Endodermal cell (in vitro differentiated cells): ENCODE data around the gene KIAA1217. TPM values are rescaled to one million over a fixed set of nuclear protein-coding genes. Genes with fewer than 3 reads are reported as not detected.

Source experiments
- DNase-seq: peaks from one replicate; pipeline ENCODE4 v3.0.0-alpha.2; 2017
- H3K27ac ChIP-seq: 2 replicates; pipeline ENCODE4 v1.5.1; 2013; ENCODE audit warnings: mild to moderate bottlenecking, low read depth, low read length, moderate library complexity
- H3K27me3 ChIP-seq: 2 replicates; pipeline ENCODE4 v1.6.1; 2013; ENCODE audit warnings: mild to moderate bottlenecking, low read length, moderate library complexity; ENCODE audit not compliant: insufficient read depth, control insufficient read depth, poor library complexity, severe bottlenecking
- H3K36me3 ChIP-seq: 2 replicates; pipeline ENCODE4 v1.7.0; 2013; ENCODE audit warnings: mild to moderate bottlenecking, low read length, moderate library complexity; ENCODE audit not compliant: control insufficient read depth, insufficient read depth
- H3K4me1 ChIP-seq: one replicate; pipeline ENCODE4 v1.7.0; 2013; ENCODE audit warnings: low read length; ENCODE audit not compliant: control insufficient read depth, insufficient read depth
- H3K4me3 ChIP-seq: 2 replicates; pipeline ENCODE4 v1.5.1; 2013; ENCODE audit warnings: mild to moderate bottlenecking, low read length, moderate library complexity
- H3K9ac ChIP-seq: 2 replicates; pipeline ENCODE4 v1.6.1; 2013; ENCODE audit warnings: mild to moderate bottlenecking, low read length, moderate library complexity; ENCODE audit not compliant: poor library complexity, severe bottlenecking; ENCODE audit errors: extremely low read depth
- H3K9me3 ChIP-seq: 2 replicates; pipeline ENCODE4 v1.6.1; 2013; ENCODE audit warnings: mild to moderate bottlenecking, low read length, moderate library complexity; ENCODE audit not compliant: control insufficient read depth
- H3K27ac Mint-ChIP-seq: 2 replicates; pipeline ENCODE4 v1.8.0; 2020; ENCODE audit warnings: mixed read lengths
- H3K27me3 Mint-ChIP-seq: 2 replicates; pipeline ENCODE4 v1.8.0; 2021; ENCODE audit warnings: mild to moderate bottlenecking, mixed read lengths; ENCODE audit not compliant: insufficient read depth
- H3K36me3 Mint-ChIP-seq: 2 replicates; pipeline ENCODE4 v1.8.0; 2020; ENCODE audit warnings: low read depth, mixed read lengths
- H3K4me1 Mint-ChIP-seq: 2 replicates; pipeline ENCODE4 v1.8.0; 2020; ENCODE audit warnings: mixed read lengths
- H3K4me3 Mint-ChIP-seq: 2 replicates; pipeline ENCODE4 v1.8.0; 2020; ENCODE audit warnings: mild to moderate bottlenecking, moderate library complexity, mixed read lengths
- H3K9me3 Mint-ChIP-seq: 2 replicates; pipeline ENCODE4 v1.8.0; 2020; ENCODE audit warnings: mild to moderate bottlenecking, mixed read lengths
- CTCF ChIP-seq: fragments of 200-600 bp; sonication (generic); conservative IDR thresholded peaks from 2 replicates; pipeline ENCODE4 v1.5.0; 2021; ENCODE audit warnings: antibody characterized with exemption, mild to moderate bottlenecking
- WGBS, 2 experiments: methylation state at CpG; one replicate each; pipeline versions ENCODE4 v1.1.5 to v1.1.7; 2013; ENCODE audit warnings: missing lambda C conversion rate in 2 of 2, mixed read lengths in 1 of 2; ENCODE audit not compliant: insufficient coverage in 1 of 2, insufficient read length in 1 of 2; 5-methylcytosine and 5-hydroxymethylcytosine counted together
- total RNA-seq, 2 donors: library from RNA; stranded (reverse); fragmentation: NEBNext Ultra II Directional in 1 of 2; extraction: Animal tissue kit (Norgen Biotek cat#: 25700) in 1 of 2; gene quantifications; 2 replicates in 1 of 2; 3 replicates in 1 of 2; pipeline ENCODE4 v1.2.1, GENCODE V29; 2021

Gene KIAA1217
- total RNA-seq, 2 donors from 2014 or later = 25.4 to 27.2 TPM

GRCh38 chr10:24475598-24475997 lies 266.7 kb downstream of the KIAA1217 start:
- peaks cover 21% of the 10 kb centered on the region for H3K36me3 ChIP-seq
- no peak overlapping the region for H3K27ac Mint-ChIP-seq
- H3K9ac ChIP-seq = no peak overlapping the region
- no peak overlapping the region for H3K4me3 ChIP-seq
- DNase-seq = no peak
- WGBS, 2 experiments = 91 to 100% methylated on average over 2 to 3 of the region's 3 CpGs
- H3K4me3 Mint-ChIP-seq = no peak overlapping the region
- TF ChIP-seq CTCF = no peak
- H3K4me1 Mint-ChIP-seq = no peaks in the 10 kb centered on the region
- H3K27me3 Mint-ChIP-seq = peaks cover 12% of the 10 kb centered on the region
- H3K9me3 Mint-ChIP-seq = peaks cover 34% of the 10 kb centered on the region
- no peak overlapping the region for H3K27ac ChIP-seq
- H3K27me3 ChIP-seq = no peaks in the 10 kb centered on the region
- peaks cover 46% of the 10 kb centered on the region for H3K36me3 Mint-ChIP-seq
- peaks cover 3% of the 10 kb centered on the region for H3K4me1 ChIP-seq
- H3K9me3 ChIP-seq = peaks cover 25% of the 10 kb centered on the region

- Histone ChIP-seq H3K27ac (no peak overlapping the region), H3K9ac (no peak overlapping the region), H3K4me1 (no peaks in the 10 kb centered on the region), H3K4me3 (no peak overlapping the region), H3K36me3 (peaks cover 21% of the 10 kb centered on the region), H3K9me3 (peaks cover 25% of the 10 kb centered on the region), H3K27me3 (no peaks in the 10 kb centered on the region)
- 75 to 91% methylated on average over 1 to 2 of the region's 2 CpGs for WGBS, 2 experiments
- no peak overlapping the region for H3K4me3 Mint-ChIP-seq
- TF ChIP-seq CTCF = no peak
- no peak overlapping the region for H3K27ac Mint-ChIP-seq
- H3K36me3 Mint-ChIP-seq = peaks cover 46% of the 10 kb centered on the region
- peaks cover 32% of the 10 kb centered on the region for H3K9me3 Mint-ChIP-seq
- H3K27me3 Mint-ChIP-seq = peaks cover 10% of the 10 kb centered on the region
- no peak for DNase-seq
- H3K4me1 Mint-ChIP-seq = peaks cover 2% of the 10 kb centered on the region
Measured at GRCh38 chr10:24476913-24477701, 268.2 kb downstream of the KIAA1217 start.

GRCh38 chr10:24477915-24478314 lies 269.0 kb downstream of the KIAA1217 start:
- no peak overlapping the region for H3K4me3 ChIP-seq
- no peak for TF ChIP-seq CTCF
- H3K9ac ChIP-seq = no peak overlapping the region
- no peaks in the 10 kb centered on the region for H3K27me3 ChIP-seq
- H3K4me1 ChIP-seq = no peaks in the 10 kb centered on the region
- no peak overlapping the region for H3K4me3 Mint-ChIP-seq
- peaks cover 4% of the 10 kb centered on the region for H3K27me3 Mint-ChIP-seq
- H3K36me3 ChIP-seq = peaks cover 20% of the 10 kb centered on the region
- H3K27ac Mint-ChIP-seq = no peak overlapping the region
- peaks cover 29% of the 10 kb centered on the region for H3K9me3 Mint-ChIP-seq
- peaks cover 19% of the 10 kb centered on the region for H3K9me3 ChIP-seq
- peaks cover 38% of the 10 kb centered on the region for H3K36me3 Mint-ChIP-seq
- H3K27ac ChIP-seq = no peak overlapping the region
- WGBS, 2 experiments = 91 to 100% methylated on average over 1 to 2 of the region's 3 CpGs
- DNase-seq = no peak
- H3K4me1 Mint-ChIP-seq = peaks cover 3% of the 10 kb centered on the region
